Right ventricle myocardium inferior (tissue), 1 donor: ENCODE data around the gene EBF4. TPM values are rescaled to one million over a fixed set of nuclear protein-coding genes. Genes with fewer than 3 reads are reported as not detected.

Source experiments
- ATAC-seq: fragments of 200-7000 bp; cut with Tn5 transposase; one replicate; pipeline ENCODE4 v1.9.1; 2020; ENCODE audit warnings: mild to moderate bottlenecking, moderate library complexity
- DNase-seq: peaks from one replicate; pipeline ENCODE4 v3.0.0; 2021; ENCODE audit errors: missing footprints
- intact Hi-C: fragments of 100-400 bp; cut with DNase I; formaldehyde crosslinking; loops from one replicate; pipeline ENCODE4 v1.11.0; 2022
- long read RNA-seq: library from polyadenylated mRNA; unstranded; transcript quantifications from one replicate; pipeline ENCODE4 v2.0.0, GENCODE V29; 2021
- total RNA-seq: library from RNA; stranded (reverse); fragmentation: NEBNext Ultra II Directional; extraction: Animal tissue kit (Norgen Biotek cat#: 25700); gene quantifications from one replicate; pipeline ENCODE4 v1.2.1, GENCODE V29; 2021
- donor health status: DM: no; HTN: yes; CAD: no; lungs with severe emphysema.

The EBF4 gene
- 4.7 TPM for total RNA-seq
- long read RNA-seq, partial matches to known transcripts: 1 of 3 reads
- long read RNA-seq, other reads (novel, unspliced or antisense): 0 of 3 reads

DNA sequence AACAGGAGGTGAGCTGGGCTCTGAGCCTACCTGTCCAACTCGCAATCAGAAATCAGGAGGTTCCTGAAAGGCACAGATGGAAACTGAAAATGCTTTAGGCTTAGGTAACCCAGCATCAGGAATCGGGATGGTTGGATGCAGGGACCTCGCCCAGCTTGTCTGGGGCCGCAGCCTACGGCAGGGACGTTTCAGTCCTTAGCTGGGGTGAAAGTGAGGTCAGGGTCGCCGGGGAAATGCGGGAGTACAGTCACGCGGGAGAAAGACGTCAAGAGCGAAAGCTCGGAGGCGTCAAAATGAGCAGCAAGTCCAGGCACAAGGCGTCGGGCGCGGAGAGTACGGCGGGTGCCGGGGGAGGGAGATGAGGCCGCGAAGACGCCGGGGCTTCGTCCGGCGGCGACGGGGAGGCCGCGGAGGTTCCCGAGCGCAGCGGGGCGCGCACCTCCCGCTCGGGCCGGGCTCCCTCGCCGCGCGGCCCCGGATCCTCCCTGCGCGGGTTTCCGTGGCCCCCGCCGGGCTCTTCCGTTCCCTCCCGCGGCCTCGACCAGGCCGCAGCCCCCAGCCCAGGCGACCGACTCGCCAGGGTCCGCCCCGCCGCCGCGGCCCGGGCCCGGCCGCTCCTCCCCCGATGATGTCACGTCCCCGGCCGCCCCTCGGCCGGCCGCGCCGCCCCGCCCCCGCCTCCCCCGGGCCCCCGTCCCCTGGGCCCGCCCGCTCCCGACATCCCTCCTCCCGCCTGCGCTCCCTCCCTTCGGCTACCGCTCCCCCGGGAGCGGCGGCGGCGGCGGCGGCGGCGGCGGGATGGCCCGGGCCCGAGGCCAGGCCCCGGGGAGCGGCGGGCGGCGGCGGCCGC, at the start of gene EBF4:
TSS of gene EBF4 (plus strand) at position 745 of the 850 bp plus-strand sequence. CDS start 866 bp downstream, outside the sequence.
- intact Hi-C loops: loop anchor here (5.0 kb wide), 1 partner anchor 50 kb away; no protein-coding TSS in a partner anchor
- no peak for DNase-seq
- ATAC-seq: peak; percentile 53

GRCh38 chr20:2643708-2644107, 48.9 kb upstream of the EBF4 start:
- ATAC-seq (no peak), DNase-seq (no peak)
- intact Hi-C loops: no loop called here

DNA sequence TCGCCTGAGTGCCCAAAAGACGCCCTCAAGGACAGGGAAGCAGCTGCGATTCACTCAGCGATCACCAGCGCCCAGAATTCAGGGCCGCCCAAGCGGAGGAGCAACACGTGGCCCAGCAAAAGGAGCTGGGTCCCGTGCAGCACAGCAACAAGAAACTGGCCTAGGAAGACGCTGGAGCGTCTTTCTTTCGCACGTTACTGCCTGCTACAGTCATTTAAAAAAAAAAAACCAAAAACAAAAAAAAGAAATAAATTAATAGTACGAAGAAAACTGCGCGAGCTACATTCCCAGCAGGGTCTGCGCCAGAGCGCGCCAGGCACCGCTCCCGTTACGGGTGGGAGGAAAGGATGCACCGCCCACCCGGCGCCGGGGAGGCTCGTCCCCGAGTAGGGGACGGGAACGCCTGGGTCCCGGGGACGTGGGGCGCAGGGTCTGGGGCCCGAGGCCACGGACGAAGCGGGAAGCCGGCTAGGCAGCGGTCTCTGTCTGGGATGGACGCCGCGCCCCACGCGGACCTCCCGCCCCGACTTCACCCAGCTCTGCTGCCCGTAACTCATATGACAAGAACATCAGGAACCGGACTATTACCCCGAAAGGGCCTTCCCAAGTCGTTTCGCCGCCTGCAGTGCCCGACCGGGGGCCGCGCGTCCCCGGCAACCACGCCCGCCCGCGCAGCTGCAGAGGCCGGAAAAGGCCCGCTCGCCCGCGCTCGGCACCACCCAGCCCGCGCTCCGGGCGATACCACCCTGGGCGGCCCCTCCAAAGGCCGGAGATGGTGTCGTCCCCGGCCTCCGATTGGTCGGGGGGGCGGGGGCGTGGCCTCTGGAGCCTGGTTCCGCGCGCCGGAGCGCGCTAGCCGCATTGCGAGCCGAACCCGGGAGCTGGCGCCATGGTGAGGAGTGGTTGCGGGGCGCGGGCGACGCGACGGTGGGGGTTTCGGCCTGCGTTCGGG, 40.5 kb upstream of the EBF4 start, which contains the start of gene NOP56:
TSS of gene NOP56 (plus strand) at position 861 of the 952 bp plus-strand sequence. CDS start at position 890, 29 bp downstream.
- intact Hi-C loops: loop anchor here (1.0 to 5.0 kb wide), 3 partner anchors 12 to 181 kb away; partner anchors contain the start of gene IDH3B
- DNase-seq (peak; percentile 94), ATAC-seq (peak; percentile 99)

DNA sequence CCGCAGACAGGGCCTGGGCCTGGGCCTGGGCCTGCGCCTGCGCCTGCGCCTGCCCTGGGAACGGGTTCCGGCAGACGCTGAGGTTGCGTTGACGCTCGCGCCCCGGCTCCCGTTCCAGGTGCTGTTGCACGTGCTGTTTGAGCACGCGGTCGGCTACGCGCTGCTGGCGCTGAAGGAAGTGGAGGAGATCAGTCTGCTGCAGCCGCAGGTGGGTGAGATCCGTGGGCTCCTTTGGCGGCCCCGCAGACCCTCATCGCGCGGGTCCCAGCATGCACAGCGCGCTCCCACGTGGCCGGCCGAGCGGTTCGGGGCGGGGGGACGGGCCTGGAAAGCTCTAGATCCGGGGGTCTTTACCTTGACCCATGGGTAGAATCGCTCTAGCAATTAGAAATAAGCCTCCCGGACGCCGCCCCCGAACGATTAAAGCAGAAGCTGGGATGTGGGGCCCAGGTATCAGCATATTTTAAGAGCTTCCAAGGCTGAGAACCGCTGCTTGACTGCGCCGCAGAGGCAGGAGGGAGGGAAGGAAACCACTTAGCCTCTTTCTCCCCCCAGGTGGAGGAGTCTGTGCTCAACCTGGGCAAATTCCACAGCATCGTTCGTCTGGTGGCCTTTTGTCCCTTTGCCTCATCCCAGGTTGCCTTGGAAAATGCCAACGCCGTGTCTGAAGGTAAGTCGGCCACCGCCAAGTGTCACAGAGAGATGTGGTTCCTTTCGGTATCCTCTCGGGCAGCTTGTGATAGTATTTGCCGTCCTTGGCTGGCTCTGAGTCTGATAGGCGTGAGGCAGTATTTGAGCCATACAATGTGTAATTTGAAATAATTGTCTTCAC, 39.6 kb upstream of the EBF4 start:
- DNase-seq (peak; percentile 73), ATAC-seq (peak; percentile 71)
- intact Hi-C loops: loop anchor here (1.0 to 5.0 kb wide), 3 partner anchors 11 to 182 kb away; partner anchors contain the start of gene IDH3B

GRCh38 chr20:2653556-2654383, 38.8 kb upstream of the EBF4 start:
- intact Hi-C loops: loop anchor here (5.0 kb wide), 1 partner anchor 131 kb away; no protein-coding TSS in a partner anchor
- no peak for ATAC-seq
- no peak for DNase-seq

DNA sequence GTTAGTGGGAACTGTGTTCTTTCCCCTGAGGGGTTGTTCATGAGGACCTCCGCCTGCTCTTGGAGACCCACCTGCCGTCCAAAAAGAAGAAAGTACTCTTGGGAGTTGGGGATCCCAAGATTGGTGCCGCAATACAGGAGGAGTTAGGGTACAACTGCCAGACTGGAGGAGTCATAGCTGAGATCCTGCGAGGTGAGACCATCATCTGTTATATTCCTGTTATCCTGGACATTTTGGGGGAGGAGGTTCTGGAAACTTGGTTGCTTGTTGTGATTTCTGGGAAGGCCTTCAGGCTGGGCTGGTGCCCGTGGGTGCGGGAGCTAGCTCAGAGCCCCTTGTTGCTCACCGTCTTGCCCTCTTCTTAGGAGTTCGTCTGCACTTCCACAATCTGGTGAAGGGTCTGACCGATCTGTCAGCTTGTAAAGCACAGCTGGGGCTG, 38.2 kb upstream of the EBF4 start:
- ATAC-seq: no peak
- intact Hi-C loops: loop anchor here (5.0 kb wide), 1 partner anchor 132 kb away; no protein-coding TSS in a partner anchor
- no peak for DNase-seq

DNA sequence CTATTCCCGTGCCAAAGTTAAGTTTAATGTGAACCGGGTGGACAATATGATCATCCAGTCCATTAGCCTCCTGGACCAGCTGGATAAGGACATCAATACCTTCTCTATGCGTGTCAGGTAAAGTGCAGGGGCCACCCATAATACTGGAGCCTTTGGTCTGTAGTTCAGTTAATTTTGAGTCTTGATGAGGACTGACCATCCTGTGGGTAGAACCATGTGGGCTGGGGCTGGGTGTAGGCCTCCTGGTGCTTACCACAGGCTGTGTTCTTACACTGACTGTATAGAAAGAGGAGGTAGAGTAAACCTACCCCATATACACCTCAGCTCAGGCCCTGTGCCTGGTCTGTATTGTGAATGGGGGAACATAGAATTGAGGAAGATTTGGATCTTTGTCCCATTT, 37.7 kb upstream of the EBF4 start:
- intact Hi-C loops: loop anchor here (5.0 kb wide), 1 partner anchor 133 kb away; no protein-coding TSS in a partner anchor

DNA sequence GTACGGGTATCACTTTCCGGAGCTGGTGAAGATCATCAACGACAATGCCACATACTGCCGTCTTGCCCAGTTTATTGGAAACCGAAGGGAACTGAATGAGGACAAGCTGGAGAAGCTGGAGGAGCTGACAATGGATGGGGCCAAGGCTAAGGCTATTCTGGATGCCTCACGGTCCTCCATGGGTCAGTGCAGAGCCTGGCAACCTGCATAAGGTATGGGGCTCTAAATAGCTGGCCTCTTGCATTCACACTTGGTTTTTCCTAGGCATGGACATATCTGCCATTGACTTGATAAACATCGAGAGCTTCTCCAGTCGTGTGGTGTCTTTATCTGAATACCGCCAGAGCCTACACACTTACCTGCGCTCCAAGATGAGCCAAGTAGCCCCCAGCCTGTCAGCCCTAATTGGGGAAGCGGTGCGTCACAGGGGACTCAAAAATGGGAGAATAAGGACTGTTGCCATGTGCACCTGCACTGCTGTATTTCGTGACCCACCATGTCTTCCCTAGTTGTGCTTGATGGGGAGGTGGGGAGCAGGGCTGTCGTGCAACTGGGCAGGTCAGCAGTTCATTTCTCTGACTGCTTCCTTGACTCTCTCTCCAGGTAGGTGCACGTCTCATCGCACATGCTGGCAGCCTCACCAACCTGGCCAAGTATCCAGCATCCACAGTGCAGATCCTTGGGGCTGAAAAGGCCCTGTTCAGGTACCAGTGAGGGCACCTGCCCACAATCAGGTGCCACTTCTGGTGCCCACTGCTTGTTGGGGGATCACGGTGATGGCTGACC, 37.1 kb upstream of the EBF4 start:
- DNase-seq (no peak), ATAC-seq (no peak)
- intact Hi-C loops: no loop called here

More for the DNA sequence above, 37.7 kb upstream of the EBF4 start:
- no peak for DNase-seq
- ATAC-seq: no peak

- DNase-seq: no peak
- ATAC-seq: no peak
- intact Hi-C loops: no loop called here
Observed at GRCh38 chr20:2656471-2657117, 36.0 kb upstream of the EBF4 start.

- intact Hi-C loops: no loop called here
- ATAC-seq (no peak), DNase-seq (no peak)
Observed at GRCh38 chr20:2657241-2657640, 35.3 kb upstream of the EBF4 start.

- intact Hi-C loops: no loop called here
- DNase-seq (no peak), ATAC-seq (no peak)
Observed at GRCh38 chr20:2657674-2658073, 34.9 kb upstream of the EBF4 start.

DNA sequence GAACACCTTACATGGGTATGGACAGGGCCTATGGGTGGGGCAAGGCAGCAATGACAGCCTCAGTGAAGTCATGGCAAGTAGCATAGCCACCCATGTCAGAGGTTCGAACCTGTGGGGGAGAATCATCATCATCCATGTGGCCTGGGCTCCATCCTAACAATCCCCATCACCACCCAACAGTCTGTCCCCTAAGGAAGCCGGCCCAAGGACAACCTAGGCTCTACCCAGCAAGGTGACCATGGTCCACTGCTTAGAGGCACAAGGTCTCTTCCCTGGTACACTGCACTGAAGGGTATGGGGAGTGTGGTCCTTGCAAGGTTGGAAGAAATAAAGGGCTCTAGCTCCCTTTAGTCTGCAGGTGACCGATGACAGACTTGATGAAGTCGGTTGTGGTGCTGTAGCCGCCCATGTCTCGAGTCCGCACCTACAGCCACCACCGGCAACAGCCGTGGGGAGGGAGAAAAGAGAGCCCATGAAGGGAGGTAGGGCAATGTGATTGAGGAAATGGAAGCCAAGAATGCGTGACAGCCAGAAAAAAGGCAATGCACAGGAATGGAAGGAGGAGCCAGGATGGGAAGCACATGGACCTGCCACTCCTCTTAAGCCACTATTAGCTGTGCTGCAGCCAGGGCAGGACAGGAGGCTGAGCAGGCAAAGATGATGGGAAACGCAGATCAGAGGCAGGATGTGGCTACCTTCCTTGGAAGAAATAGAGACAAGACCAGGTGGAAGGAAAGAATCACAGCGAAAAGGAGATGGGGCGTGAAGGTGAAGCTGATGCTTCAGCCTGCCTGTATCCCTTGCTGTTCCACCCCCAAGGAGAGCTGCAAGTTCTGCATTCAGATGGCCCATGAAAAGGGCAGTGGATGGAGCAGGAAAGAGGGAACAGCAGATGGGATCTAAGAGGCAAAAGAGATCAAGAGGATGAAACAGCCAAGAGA, 33.9 kb upstream of the EBF4 start:
- no peak for DNase-seq
- ATAC-seq: no peak
- intact Hi-C loops: no loop called here

- intact Hi-C loops: no loop called here
- ATAC-seq: no peak
- no peak for DNase-seq
Observed at GRCh38 chr20:2659547-2659946, 33.0 kb upstream of the EBF4 start.

DNA sequence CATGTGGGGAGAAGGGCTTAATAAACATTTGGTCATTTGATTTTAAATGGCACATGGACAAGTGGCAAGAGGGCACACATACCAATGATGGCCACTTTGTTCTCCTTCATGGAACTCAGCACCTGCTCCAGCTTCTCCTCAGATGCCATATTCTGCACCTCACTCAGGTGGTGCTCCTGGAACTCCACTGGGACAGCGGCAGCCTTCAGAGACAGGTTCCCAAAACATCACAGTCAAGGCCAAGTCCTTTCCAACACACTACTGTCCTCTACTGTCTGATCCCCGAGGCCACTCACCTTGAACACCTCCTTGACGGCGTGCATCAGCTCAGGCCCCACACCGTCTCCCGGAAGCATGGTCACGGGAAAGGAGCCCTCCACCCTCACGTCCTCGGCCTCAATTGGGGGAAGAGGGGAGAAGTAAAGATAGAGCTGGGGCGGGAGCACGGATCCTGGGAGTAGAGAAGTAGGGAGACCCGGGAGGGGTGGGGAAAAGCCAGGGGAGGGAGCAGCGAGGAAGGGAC, 29.2 kb upstream of the EBF4 start:
- intact Hi-C loops: no loop called here
- ATAC-seq (peak; percentile 6), DNase-seq (no peak)
